GM04503 (cell line): ENCODE measurements around the gene PARPBP.
"Not testable (repeated sequence)": the region's sequence is repeated elsewhere in the genome, so short reads cannot be mapped to it uniquely, and the experiment has no call there.

Experiments
- DNase-seq: peaks from one replicate; pipeline ENCODE4 v3.0.0-alpha.2; 2012; ENCODE audit warnings: low read depth

The PARPBP gene

DNA sequence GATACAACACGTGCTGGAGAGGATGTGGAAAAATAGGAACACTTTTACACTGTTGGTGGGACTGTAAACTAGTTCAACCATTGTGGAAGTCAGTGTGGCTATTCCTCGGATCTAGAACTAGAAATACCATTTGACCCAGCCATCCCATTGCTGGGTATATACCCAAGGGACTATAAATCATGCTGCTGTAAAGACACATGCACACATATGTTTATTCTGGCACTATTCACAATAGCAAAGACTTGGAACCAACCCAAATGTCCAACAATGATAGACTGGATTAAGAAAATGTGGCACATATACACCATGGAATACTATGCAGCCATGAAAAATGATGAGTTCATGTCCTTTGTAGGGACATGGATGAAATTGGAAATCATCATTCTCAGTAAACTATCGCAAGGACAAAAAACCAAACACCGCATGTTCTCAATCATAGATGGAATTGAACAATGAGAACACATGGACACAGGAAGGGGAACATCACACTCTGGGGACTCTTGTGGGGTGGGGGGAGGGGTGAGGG, 27.1 kb downstream of the PARPBP start:
- not testable (repeated sequence) for DNase-seq

DNA sequence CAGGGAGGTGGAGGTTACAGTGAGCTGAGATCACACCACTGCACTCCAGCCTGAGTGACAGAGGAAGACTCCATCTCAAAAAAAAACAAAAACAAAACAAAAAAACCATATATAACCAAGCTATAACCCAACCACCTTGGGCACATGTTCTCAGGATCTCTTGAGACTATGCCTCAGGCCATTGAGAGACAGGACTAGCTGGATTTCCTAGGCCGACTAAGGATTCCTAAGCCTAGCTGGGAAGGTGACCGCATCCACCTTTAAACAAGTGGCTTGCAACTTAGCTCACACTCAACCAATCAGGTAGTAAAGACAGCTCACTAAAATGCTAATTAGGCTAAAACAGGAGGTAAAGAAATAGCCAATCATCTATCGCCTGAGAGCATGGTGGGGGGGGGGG, 35.2 kb downstream of the PARPBP start:
- DNase-seq, result not testable (repeated sequence)

DNA sequence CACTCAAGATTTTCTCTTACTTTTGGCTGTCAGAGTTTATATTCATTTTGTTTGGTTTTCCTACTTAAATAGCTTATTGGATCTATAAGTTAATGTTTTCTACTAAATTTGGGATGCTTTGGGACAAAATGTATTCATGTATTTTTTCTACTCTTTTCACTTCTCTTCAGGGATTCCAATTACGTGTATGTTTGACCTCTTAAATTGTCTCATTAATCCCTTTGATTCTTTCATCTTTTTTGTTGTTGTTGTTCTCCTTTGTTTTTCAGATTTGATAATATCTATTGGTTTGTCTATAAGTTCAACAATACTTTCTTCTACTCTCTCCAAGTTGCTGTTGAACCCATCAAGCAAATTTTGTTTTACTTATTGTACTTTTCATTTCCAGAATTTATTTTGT, 43.4 kb downstream of the PARPBP start:
- no peak for DNase-seq

DNA sequence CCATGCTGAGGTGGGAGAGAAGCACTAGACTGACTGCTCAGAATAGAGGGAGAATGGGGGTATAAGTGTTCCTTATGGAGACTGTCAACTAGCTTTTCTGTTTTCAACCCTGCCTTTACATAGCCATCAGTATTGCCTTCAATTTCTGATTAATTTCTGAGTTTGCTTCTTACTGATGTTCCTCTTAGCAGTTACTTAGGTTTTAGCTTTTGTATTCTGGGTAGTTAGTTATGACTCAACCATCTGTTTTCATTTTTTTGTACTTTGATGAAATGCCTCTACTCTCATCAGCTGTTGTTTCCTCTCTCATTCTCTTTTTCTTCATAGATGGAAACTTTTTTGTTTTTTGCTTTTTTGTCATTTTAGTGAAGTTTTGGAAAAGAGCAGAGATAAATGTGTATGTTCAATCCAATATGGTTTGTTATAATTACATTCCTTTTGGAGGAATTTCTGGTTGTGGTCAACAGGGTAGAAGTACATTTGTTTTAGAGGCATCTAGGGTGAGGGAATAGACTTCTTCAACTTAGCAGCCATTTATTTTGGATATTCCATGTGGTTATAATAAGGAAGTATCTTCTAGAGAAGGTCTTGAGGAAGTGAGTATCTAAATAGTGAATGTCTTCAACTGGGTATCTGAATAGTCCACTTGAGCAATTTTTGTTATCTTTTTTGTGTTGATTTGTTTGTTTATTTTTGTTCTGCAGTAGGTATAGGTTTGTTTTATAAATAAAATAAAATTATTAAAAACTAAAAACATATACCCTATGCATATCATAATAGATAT, 48.0 kb downstream of the PARPBP start:
- DNase-seq, result peak; percentile 12

DNA sequence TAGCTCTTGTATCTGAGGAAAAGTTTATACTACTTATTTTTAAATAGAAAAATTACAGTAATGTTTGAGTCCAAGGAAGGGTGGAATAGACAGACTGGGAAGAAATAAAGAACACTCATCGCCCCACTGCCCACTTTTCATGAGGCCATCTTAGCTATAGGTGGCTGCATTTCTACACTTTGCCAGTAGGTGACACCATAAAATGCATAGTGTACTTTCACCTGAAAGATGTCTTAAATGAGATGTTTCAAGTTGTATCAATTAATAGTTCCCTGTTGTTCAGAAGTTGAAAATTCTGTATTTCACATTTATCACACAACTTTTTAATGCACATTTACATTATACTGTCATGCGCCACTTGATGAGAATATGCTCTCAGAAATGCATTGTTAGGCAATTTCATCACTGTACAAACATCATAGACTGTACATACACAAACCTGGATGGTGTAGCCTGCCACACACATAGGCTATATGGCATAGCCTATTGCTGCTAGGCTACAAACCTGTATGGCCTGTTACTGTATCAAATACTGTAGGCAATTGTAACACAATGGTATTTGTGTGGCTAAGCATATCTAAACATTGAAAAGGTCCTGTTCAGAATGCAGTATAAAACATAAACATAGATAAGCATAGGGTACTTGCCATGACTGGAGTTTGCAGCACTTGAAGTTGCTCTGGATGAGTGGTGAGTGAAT, 50.1 kb downstream of the PARPBP start:
- DNase-seq, result no peak

DNA sequence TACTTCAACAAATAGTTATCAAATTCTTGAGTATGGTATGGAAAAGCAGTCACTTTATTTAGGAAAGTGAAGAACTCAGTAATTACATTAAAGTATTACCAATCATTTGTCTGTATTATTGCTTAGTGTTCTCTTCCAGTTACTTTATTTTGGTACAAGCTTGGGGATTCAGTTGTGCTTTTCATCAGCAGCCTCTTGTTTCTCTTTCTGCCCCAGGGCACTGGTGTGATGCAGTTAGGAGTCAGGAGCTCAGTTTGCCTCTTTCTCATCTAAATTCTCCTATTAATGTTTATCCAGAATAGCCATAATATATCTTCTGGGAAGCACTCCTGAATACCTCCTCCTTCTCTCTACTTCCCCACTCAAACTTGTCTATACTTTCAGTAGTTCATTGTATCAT, 52.0 kb downstream of the PARPBP start:
- DNase-seq, result no peak

DNA sequence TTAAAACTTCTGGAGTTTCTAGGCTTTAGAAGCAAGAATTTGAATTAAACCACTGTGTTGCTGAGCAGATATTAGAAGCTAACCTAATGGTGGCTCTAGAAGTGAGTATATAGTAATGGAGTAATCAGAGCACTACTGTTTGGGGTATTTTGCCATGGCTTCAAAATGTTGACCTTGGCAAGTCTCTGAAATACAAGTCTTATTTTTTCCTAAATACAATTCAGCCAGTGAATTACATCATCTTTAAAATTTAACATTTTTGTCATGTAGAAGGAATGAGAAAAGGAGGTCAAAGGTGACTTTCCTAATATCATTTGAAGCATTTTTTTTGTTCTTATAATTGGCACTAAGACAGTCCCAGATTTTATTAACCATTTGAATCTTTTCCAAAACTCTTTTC, 52.5 kb downstream of the PARPBP start:
- DNase-seq, result peak; percentile 49

DNA sequence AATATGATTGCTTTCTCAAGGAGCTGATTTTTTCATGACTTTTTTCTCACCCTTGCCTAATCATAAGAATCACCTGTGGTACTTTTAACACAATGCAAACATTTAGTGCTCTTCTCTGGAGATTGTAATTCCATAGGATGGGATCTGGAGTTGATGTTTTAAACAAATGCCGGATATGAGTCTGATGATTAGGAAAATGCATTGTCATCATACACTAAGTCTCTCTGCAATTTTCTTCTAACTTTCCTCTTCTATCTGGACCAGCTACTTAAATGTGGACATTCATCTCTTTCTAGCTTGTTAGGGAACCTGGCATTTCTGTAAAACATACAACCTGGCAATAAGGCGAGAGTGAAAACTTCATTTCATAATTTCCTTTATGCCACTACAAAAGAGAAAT, 54.1 kb downstream of the PARPBP start:
- DNase-seq, result no peak

DNA sequence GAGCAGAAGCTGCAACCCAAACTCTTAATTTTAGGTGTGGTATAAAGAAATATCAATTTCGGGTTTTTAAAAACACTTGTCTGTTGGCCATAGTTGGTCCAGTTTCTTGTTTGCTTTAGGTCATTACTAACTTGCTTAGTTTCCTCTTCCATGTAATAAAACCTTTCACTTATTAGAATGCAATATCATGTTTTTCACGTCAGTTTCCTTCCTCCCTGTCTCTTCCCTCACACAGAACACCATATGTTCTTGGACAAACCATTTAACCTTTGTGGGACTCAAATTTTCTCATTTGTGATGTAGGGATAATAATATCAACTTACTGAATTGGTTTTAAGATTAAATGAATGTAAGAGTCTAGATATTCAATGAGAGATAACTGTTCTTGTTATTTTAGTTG, 54.8 kb downstream of the PARPBP start:
- DNase-seq, result no peak

DNA sequence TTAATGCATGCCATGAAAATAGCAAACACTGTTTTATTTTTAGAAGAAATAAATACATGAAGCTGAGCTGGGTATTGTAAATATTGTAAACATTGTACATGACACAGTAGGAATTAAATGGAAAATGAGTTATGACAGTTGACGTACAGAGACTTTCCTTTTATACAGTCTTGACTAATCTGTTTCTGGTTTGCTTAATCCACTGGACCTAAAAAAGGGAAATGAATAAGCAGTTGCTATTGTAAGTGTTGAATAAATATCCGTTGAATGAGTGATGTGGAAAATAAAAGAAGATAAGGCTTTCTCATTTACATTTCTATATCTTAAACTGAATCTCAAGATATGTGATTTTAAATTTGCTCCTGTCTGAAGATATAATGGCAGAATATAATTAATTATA, 62.7 kb downstream of the PARPBP start:
- DNase-seq, result no peak

DNA sequence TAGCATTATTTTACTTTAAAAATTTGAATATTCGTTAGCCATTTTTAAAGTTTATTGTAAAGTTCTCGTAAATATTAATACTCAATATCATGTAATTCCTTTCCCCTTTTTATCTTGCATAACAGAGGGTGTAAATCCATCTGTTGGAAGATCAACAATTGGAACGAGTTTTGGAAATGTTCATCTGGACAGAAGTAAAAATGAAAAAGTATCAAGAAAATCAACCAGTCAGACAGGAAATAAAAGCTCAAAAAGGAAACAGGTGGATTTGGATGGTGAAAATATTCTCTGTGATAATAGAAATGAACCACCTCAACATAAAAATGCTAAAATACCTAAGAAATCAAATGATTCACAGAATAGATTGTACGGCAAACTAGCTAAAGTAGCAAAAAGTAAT, 75.8 kb downstream of the PARPBP start:
- no peak for DNase-seq

DNA sequence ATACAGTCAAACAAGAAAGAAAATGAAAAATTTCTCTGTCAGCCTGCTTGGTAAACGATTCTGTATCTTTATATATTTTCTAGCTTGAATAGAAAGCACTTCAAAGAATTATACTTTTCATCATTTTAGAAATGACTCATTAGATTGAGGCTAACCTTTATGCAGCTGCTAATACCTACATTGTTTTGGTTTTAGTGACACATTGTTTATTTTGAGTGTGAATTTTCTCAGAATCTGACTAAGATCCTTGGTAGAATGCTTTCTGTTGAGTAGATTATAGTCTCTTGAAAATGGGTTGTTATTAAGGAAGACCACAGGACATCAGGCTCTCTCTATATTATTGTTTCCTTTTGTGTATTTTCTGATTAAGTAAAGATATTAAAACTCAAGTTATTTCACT, 77.8 kb downstream of the PARPBP start, which contains the start of gene PMCH:
PMCH (minus strand) TSS at position 45 of the 400 bp plus-strand sequence. CDS start 63 bp downstream, outside the sequence.
- DNase-seq, result no peak

DNA sequence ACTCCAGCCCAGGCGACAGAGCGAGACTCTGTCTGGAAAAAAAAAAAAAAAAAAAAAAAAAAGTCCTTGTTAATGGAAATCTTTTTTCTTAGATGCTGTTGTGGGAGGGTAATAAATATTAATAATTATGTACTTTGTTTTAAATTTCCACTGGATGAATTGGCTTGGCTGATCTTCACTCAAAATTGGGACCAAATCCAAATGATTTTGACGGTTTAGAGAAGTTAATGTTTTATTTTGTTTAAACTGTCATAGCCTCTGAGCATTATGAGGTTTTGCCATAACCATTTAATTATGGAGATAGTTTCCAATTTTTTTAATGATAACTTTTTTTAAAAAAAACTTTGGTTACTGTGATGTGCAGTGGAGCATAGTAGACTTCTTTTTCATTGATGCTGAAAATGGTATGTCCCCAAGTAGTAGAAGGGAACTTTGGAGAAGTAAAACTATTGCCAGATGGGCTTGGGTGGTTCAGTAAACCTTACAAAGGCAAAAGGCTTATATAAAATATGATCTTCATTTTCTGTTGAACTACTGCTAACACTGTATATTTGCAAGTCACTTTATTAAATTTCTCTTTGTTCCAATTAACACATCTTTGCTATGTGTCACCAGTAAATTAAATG, 81.6 kb downstream of the PARPBP start:
- no peak for DNase-seq

DNA sequence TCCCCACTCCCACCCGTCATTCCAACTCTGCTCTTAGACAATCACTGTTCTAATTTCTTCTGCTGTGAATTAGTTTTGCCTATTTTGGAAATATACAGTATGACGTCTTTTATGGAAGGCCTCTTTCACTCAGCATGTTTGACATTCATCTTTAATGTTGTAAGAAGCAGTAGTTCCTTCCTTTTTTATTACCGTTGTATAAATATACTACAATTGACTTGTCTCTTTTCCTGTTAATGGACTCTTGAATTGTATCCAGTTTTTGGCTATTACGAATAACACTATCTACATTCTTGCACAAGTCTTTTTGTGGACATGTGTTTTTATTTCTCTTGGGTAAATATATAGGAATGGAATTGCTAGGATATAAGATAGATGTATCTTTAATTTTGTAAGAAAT, 82.6 kb downstream of the PARPBP start:
- no peak for DNase-seq

DNA sequence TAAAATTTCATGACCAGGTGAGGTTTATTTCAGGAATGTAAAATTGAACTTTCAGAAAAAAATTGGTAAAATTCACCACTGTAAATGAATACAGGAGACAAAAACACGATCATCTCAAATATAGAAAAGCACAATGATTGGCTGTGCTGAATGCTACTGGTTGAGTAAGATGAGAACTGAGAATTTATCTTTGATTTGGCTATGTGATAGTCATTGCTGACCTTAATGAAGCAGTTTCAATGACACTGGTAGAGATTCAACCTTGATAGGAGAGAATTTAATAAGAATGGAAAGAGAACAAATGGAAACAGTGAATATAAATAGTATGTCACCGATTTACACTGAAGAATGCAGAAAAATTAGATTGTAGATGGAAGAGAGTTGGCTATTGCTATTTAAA, 84.0 kb downstream of the PARPBP start:
- no peak for DNase-seq

DNA sequence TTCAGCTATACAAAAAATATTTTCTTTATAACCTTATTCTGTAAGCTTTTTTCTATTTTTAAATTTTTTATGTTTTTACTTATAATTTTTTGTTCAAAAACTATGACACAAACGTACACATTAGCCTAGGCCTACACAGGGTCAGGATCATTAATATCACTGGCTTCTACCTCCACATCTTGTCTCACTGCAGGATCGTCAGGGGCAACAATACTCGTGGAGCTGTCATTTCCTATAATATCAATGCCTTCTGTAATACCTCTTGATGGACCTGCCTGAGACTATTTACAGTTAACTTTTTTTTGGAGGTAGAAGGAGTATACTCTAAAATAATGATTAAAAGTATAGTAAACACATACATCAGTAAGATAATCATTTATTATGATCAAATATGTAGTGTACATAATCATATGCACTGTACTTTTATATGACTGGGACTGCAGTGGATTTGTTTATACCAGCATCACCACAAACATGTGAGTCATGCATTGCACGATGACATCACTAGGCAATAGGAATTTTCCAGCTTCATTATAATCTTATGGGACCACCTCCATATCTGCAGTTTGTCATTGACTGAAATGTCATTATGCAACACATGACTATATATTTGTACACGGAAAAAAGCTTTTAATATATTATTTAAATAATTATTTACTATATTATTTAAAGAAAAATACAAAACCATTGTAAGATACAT, 96.2 kb downstream of the PARPBP start:
- DNase-seq, result peak; percentile 11

DNA sequence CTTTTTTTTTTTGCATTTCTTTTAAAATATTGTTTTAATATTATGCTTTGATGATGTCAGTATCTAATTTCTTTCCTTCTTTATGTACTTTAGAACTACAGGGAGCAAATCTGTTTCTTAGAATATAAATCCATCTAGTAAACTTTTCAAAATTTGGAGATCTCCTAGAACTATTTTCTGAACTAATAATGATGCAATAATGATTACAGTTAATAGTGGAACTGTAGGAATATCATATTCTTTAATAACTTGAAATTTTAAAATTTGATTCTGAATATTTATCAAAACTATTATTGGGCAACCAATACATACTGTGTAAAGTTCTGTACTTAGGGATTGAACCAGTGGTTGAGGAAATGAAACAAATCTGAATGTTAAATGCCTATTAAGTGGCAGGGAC, 100.8 kb downstream of the PARPBP start:
- DNase-seq, result no peak

DNA sequence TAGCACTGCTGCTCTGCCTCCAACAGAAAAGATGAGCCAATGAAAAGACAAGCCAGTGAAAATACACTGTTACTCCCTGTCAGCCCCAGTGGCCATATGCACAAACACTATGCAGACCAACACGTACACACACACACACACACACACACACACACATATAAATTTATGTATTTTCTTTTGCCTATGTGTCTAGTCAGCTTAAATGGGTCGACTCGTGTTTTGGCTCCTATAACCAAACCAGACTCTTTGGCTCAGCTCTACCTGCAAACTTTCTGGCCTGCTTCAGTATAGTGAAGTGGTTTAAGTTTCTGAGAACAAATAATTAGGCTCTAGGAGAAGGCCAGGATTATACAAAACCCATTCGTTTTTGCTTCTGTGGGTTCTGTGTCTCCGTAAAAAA, 108.0 kb downstream of the PARPBP start:
- no peak for DNase-seq

DNA sequence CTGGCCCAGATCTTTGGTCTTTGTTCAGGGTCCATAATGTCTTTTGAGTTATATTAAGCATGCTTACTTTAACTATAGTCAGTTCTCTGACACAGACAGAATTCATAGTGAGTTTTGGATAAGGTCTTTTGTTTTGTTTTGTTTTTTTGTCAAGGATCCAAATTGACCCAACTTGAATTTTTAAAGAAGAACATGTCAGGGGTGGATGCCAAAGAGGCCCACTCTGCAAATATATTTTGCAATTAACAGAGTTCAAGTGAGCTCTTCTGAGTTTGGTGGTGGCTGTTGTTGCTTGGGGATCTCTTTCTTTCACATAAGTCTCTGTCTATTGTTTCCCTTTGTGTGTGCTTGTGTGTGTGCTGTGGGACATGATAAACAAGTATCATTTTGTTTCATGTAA, 112.1 kb downstream of the PARPBP start:
- DNase-seq, result no peak

DNA sequence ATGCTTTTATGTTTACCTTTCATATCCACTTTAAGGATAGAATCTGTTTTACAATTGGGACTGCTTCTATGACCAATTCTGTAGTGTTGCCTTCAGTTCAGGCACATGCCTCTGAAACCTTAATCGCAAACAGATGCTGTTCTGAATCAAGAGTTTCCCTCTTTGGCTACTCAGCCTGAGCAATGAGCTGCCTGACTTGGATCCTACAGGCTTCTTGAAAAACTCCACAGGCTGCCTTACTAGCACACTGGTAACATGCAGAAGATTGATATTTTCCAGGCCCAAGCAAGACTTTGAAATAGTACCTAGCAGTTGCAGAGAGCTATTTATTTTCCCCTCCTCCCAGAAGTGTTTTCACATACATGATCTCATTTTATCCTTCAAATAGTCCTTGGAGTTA, 112.5 kb downstream of the PARPBP start:
- peak; percentile 14 for DNase-seq

DNA sequence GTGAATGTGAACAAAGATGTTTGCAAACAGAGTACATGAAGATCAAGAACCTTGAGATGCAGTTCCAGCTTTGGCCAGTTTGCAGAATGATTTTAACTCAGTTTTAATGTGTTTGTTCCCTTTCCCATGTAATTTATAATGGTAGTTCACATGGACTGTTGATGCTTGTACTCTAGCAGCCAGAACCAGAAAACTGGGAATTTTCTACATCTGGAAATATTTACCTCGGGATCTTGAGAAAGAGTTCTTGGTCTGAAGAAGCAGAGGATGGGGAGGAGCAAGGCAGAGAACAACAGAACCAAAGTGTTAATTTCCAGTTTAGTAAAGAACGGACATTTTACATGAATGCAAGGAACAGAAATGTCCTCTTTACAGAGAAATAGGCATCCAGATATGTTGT, 114.6 kb downstream of the PARPBP start:
- DNase-seq, result no peak

DNA sequence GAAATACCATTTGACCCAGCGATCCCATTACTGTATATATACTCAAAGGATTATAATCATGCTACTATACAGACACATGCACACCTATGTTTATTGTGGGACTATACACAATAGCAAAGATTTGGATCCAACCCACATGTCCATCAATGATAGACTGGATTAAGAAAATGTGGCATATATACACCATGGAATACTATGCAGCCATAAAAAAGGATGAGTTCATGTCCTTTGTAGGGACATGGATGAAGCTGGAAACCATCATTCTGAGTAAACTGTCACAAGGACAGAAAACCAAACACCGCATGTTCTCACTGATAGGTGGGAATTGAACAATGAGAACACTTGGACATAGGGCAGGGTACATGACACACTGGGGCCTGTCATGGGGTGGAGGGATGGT, 120.9 kb downstream of the PARPBP start:
- not testable (repeated sequence) for DNase-seq
